CD14-positive monocyte (primary cell): ENCODE results near the gene LSM4. TPM values are rescaled to one million over a fixed set of nuclear protein-coding genes. Genes with fewer than 3 reads are reported as not detected.

Source experiments
- DNase-seq, 3 donors: peaks; one replicate each; pipeline ENCODE4 v3.0.0-alpha.2; 2011 to 2022
- H2AFZ ChIP-seq: 2 replicates; pipeline ENCODE4 v1.6.0; 2012; ENCODE audit warnings: mild to moderate bottlenecking, low read depth, low read length, inconsistent platforms; ENCODE audit not compliant: insufficient read depth, poor library complexity, severe bottlenecking
- H3K27ac ChIP-seq, 2 donors: 1 replicate in 1 of 2; 2 replicates in 1 of 2; pipeline ENCODE4 v1.5.1; 2012 to 2013; ENCODE audit warnings: low read length in 2 of 2, control low read depth in 1 of 2, inconsistent platforms in 1 of 2, low read depth in 1 of 2, mild to moderate bottlenecking in 1 of 2
- H3K27me3 ChIP-seq, 2 donors: one replicate each; pipeline versions ENCODE4 v1.6.0 to v1.6.1; 2011 to 2013; ENCODE audit warnings: low read length in 2 of 2; ENCODE audit not compliant: control insufficient read depth in 2 of 2, insufficient read depth in 2 of 2
- H3K36me3 ChIP-seq, 2 donors: replicated peaks in 1 of 2; 1 replicate in 1 of 2; 2 replicates in 1 of 2; pipeline versions ENCODE4 v1.5.1 to v1.6.1; 2012 to 2013; ENCODE audit warnings: low read length in 2 of 2, control low read depth in 1 of 2, inconsistent platforms in 1 of 2, mild to moderate bottlenecking in 1 of 2; ENCODE audit not compliant: insufficient read depth in 2 of 2, control insufficient read depth in 1 of 2
- H3K4me1 ChIP-seq, 2 donors: 1 replicate in 1 of 2; 2 replicates in 1 of 2; pipeline versions ENCODE4 v1.5.1 to v1.6.1; 2012 to 2013; ENCODE audit warnings: low read length in 2 of 2, control low read depth in 1 of 2, inconsistent platforms in 1 of 2, mild to moderate bottlenecking in 1 of 2, moderate library complexity in 1 of 2; ENCODE audit not compliant: insufficient read depth in 2 of 2, control insufficient read depth in 1 of 2
- H3K4me2 ChIP-seq: replicated peaks from 2 replicates; pipeline ENCODE3; 2012; ENCODE audit warnings: low read length, moderate library complexity, mild to moderate bottlenecking; ENCODE audit not compliant: poor library complexity, severe bottlenecking; ENCODE audit errors: extremely low read depth
- H3K4me3 ChIP-seq, 3 experiments: fragments of 200-600 bp in 1 of 3; sonication (generic) in 1 of 3; replicated peaks in 1 of 3; 1 replicate in 2 of 3; 2 replicates in 1 of 3; pipeline ENCODE4 v1.5.1; 2011 to 2013; ENCODE audit warnings: low read length in 3 of 3, mild to moderate bottlenecking in 3 of 3, control low read depth in 2 of 3, low read depth in 2 of 3, inconsistent platforms in 1 of 3, moderate library complexity in 1 of 3
- H3K79me2 ChIP-seq: 2 replicates; pipeline ENCODE4 v1.6.0; 2012; ENCODE audit warnings: mild to moderate bottlenecking, control low read depth, inconsistent platforms, low read length, moderate library complexity; ENCODE audit not compliant: insufficient read depth
- H3K9ac ChIP-seq: 2 replicates; pipeline ENCODE4 v1.6.0; 2017; ENCODE audit warnings: low read length, mild to moderate bottlenecking; ENCODE audit not compliant: insufficient read depth, poor library complexity, severe bottlenecking
- H3K9me3 ChIP-seq, 2 donors: replicated peaks in 1 of 2; 1 replicate in 1 of 2; 2 replicates in 1 of 2; pipeline versions ENCODE4 v1.5.1 to v1.6.1; 2012 to 2013; ENCODE audit warnings: low read length in 2 of 2, control low read depth in 1 of 2; ENCODE audit not compliant: control insufficient read depth in 1 of 2, insufficient read depth in 1 of 2
- H4K20me1 ChIP-seq: 2 replicates; pipeline ENCODE4 v1.6.0; 2012; ENCODE audit warnings: mild to moderate bottlenecking, low read length, control low read depth, moderate library complexity; ENCODE audit not compliant: insufficient read depth
- H3K27ac Mint-ChIP-seq, 7 donors: one replicate each; pipeline ENCODE4 v1.8.0; 2020; ENCODE audit warnings: mild to moderate bottlenecking in 7 of 7, mixed read lengths in 7 of 7, moderate library complexity in 6 of 7, inconsistent platforms in 2 of 7
- H3K27me3 Mint-ChIP-seq, 3 donors: one replicate each; pipeline ENCODE4 v1.8.0; 2021 to 2022; ENCODE audit warnings: low read depth in 3 of 3, mild to moderate bottlenecking in 3 of 3, mixed read lengths in 3 of 3, moderate library complexity in 3 of 3, inconsistent platforms in 1 of 3
- H3K36me3 Mint-ChIP-seq, 2 donors: one replicate each; pipeline ENCODE4 v1.8.0; 2020; ENCODE audit warnings: mixed read lengths in 2 of 2, inconsistent platforms in 1 of 2, mild to moderate bottlenecking in 1 of 2
- H3K4me1 Mint-ChIP-seq: one replicate; pipeline ENCODE4 v1.8.0; 2020; ENCODE audit warnings: mild to moderate bottlenecking, mixed read lengths
- H3K4me3 Mint-ChIP-seq, 2 donors: one replicate each; pipeline ENCODE4 v1.8.0; 2020; ENCODE audit warnings: mild to moderate bottlenecking in 2 of 2, mixed read lengths in 2 of 2, moderate library complexity in 1 of 2
- H3K9me3 Mint-ChIP-seq, 7 donors: one replicate each; pipeline ENCODE4 v1.8.0; 2020 to 2022; ENCODE audit warnings: mixed read lengths in 7 of 7, mild to moderate bottlenecking in 6 of 7, moderate library complexity in 6 of 7, inconsistent platforms in 2 of 7
- CTCF ChIP-seq: fragments of 200-600 bp; IDR thresholded peaks from one replicate; pipeline ENCODE4 v1.8.0; 2022; ENCODE audit warnings: antibody characterized with exemption, mild to moderate bottlenecking
- WGBS: methylation state at CpG from one replicate; pipeline ENCODE4 v1.1.5; 2013; ENCODE audit warnings: missing lambda C conversion rate; ENCODE audit not compliant: insufficient coverage; 5-methylcytosine and 5-hydroxymethylcytosine counted together
- intact Hi-C, 2 donors: fragments of 100-400 bp; cut with micrococcal nuclease; formaldehyde crosslinking; loops; one replicate each; pipeline versions ENCODE4 v1.15.0 to v1.15.1; 2023
- polyA plus RNA-seq, 3 donors: library from polyadenylated mRNA; depleted of rRNA in 1 of 3; unstranded in 2 of 3; stranded (reverse) in 1 of 3; fragments of 300-500 nt in 2 of 3; fragments of >200 nt in 1 of 3; fragmentation: Illumina TruSeq in 2 of 3; gene quantifications; 1 replicate in 2 of 3; 2 replicates in 1 of 3; pipeline ENCODE4 v1.2.3, GENCODE V29; 2012 to 2021
- small RNA-seq: library from RNA; depleted of rRNA; stranded (forward); fragments of <200 nt; gene quantifications from one replicate; pipeline ENCODE3, GENCODE V24; 2012; ENCODE audit warnings: low read depth; ENCODE audit not compliant: insufficient read length

The LSM4 gene
- polyA plus RNA-seq, 3 donors, result 66.5 to 143 (median 97.0) TPM

GRCh38 chr19:18257503-18258470 is 65.1 kb downstream of the LSM4 start:
- Histone ChIP-seq H3K4me2 (no peak overlapping the region), H3K79me2 (no peaks in the 10 kb centered on the region), H3K27me3 (no peaks in the 10 kb centered on the region), H3K9me3 (no peaks in the 10 kb centered on the region), H2AFZ (no peak overlapping the region), H3K9ac (no peak overlapping the region), H3K4me3 (no peak overlapping the region), H4K20me1 (no peaks in the 10 kb centered on the region), H3K36me3 (no peaks in the 10 kb centered on the region), H3K4me1 (peaks cover 20 to 25% of the 10 kb centered on the region in 2 donors), H3K27ac (no peak overlapping the region)
- Mint-ChIP-seq H3K4me1 (peaks cover 19% of the 10 kb centered on the region), H3K4me3 (no peak overlapping the region), H3K9me3 (no peaks in the 10 kb centered on the region), H3K36me3 (no peaks in the 10 kb centered on the region), H3K27me3 (peaks cover 3 to 18% (median 8%) of the 10 kb centered on the region in 3 donors), H3K27ac (no peak overlapping the region)
- WGBS, result 96% methylated on average over 34 of the region's 55 CpGs
- no peak for DNase-seq
- intact Hi-C loops, result loop anchor here in 1 of 2 donors (10.0 kb wide), 1 partner anchor 193 kb away; no protein-coding TSS in a partner anchor
- TF ChIP-seq CTCF, result no peak

Small RNA genes lying within 50 kb of the gene (small RNA-seq; reads per million reads assigned to genes)
- gene MIR3188, result not detected
- gene RN7SL513P, result not detected
- gene RPL39P38, result not detected

Other genes with a start within 250 kb of the LSM4 start
- 10 to 100 TPM in 1 of 3 donors, 1 to 10 TPM in 2; 7.8 to 17.5 (median 7.9) TPM for gene IL12RB1, start 236.1 kb downstream of the LSM4 start, polyA plus RNA-seq
- gene MAST3, start 225.3 kb downstream of the LSM4 start, polyA plus RNA-seq, result 10 to 100 TPM in 2 of 3 donors, 1 to 10 TPM in 1; 6.8 to 34.0 (median 12.4) TPM
- gene PIK3R2, start 169.9 kb downstream of the LSM4 start, polyA plus RNA-seq, result 1 to 10 TPM in 2 of 3 donors, under 1 TPM in 1; 0.99 to 7.7 (median 2.0) TPM
- gene IFI30, start 149.3 kb downstream of the LSM4 start, polyA plus RNA-seq, result 1,000 to 10,000 TPM; 3,608 to 6,022 (median 4,550) TPM
- gene MPV17L2, start 129.9 kb downstream of the LSM4 start, polyA plus RNA-seq, result 10 to 100 TPM; 14.3 to 20.2 (median 15.0) TPM
- gene RAB3A, start 119.0 kb downstream of the LSM4 start, polyA plus RNA-seq, result 1 to 10 TPM in 1 of 3 donors, under 1 TPM in 2; 0.55 to 8.7 (median 0.56) TPM
- not detected for gene PDE4C, start 96.6 kb downstream of the LSM4 start, polyA plus RNA-seq
- gene IQCN, start 48.6 kb downstream of the LSM4 start, polyA plus RNA-seq, result 1 to 10 TPM in 1 of 3 donors, not detected in 2; 6.9 TPM
- gene JUND, start 41.5 kb downstream of the LSM4 start, polyA plus RNA-seq, result 1,000 to 10,000 TPM in 1 of 3 donors, 10 to 100 TPM in 2; 22.5 to 1,792 (median 86.9) TPM
- gene PGPEP1, start 17.5 kb upstream of the LSM4 start, polyA plus RNA-seq, result 10 to 100 TPM; 10.3 to 25.1 (median 10.3) TPM
- under 1 TPM in 1 of 3 donors, not detected in 2; 0.36 TPM for gene GDF15, start 63.1 kb upstream of the LSM4 start, polyA plus RNA-seq
- gene LRRC25, start 74.5 kb upstream of the LSM4 start, polyA plus RNA-seq, result 100 to 1,000 TPM; 173 to 581 (median 416) TPM
- 10 to 100 TPM; 38.5 to 74.5 (median 48.3) TPM for gene SSBP4, start 96.3 kb upstream of the LSM4 start, polyA plus RNA-seq
- 1 to 10 TPM in 1 of 3 donors, not detected in 2; 3.7 TPM for gene ISYNA1, start 115.1 kb upstream of the LSM4 start, polyA plus RNA-seq
- 10 to 100 TPM; 12.2 to 35.3 (median 12.6) TPM for gene ELL, start 199.0 kb upstream of the LSM4 start, polyA plus RNA-seq
- 100 to 1,000 TPM in 1 of 3 donors, 10 to 100 TPM in 2; 78.0 to 159 (median 81.2) TPM for gene FKBP8, start 220.5 kb upstream of the LSM4 start, polyA plus RNA-seq
- 100 to 1,000 TPM in 1 of 3 donors, 10 to 100 TPM in 2; 74.4 to 194 (median 87.9) TPM for gene KXD1, start 234.8 kb upstream of the LSM4 start, polyA plus RNA-seq
- 1,000 to 10,000 TPM in 1 of 3 donors, 100 to 1,000 TPM in 2; 832 to 3,024 (median 896) TPM for gene UBA52, start 248.8 kb upstream of the LSM4 start, polyA plus RNA-seq